MG63 (cell line): ENCODE data around the gene TM9SF1. TPM values are rescaled to one million over a fixed set of nuclear protein-coding genes. Genes with fewer than 3 reads are reported as not detected.

ENCODE experiments used
- DNase-seq: peaks from one replicate; pipeline ENCODE4 v3.0.0-alpha.2; 2020
- H3K27me3 ChIP-seq: fragments of 250-450 bp; sonication (Bioruptor Pico); 2 replicates; pipeline ENCODE4 v1.5.1; 2020; ENCODE audit warnings: mild to moderate bottlenecking, moderate library complexity
- H3K36me3 ChIP-seq: fragments of 250-450 bp; sonication (Bioruptor Pico); 2 replicates; pipeline ENCODE4 v1.5.1; 2020; ENCODE audit warnings: mild to moderate bottlenecking, moderate library complexity
- H3K4me3 ChIP-seq: fragments of 250-450 bp; sonication (Bioruptor Pico); 2 replicates; pipeline ENCODE4 v1.5.1; 2020; ENCODE audit warnings: mild to moderate bottlenecking, moderate library complexity
- H3K9me3 ChIP-seq: fragments of 250-450 bp; sonication (Bioruptor Pico); 2 replicates; pipeline ENCODE4 v1.5.1; 2020; ENCODE audit warnings: mild to moderate bottlenecking, moderate library complexity
- total RNA-seq: library from RNA; depleted of rRNA; stranded (reverse); fragments of >200 nt; shearing (Covaris generic); gene quantifications from 2 replicates; pipeline ENCODE4 v1.2.3, GENCODE V29; 2014; ENCODE audit warnings: low replicate concordance

The TM9SF1 gene
- total RNA-seq, 1 experiment from 2014 or later = 39.3 TPM

DNA sequence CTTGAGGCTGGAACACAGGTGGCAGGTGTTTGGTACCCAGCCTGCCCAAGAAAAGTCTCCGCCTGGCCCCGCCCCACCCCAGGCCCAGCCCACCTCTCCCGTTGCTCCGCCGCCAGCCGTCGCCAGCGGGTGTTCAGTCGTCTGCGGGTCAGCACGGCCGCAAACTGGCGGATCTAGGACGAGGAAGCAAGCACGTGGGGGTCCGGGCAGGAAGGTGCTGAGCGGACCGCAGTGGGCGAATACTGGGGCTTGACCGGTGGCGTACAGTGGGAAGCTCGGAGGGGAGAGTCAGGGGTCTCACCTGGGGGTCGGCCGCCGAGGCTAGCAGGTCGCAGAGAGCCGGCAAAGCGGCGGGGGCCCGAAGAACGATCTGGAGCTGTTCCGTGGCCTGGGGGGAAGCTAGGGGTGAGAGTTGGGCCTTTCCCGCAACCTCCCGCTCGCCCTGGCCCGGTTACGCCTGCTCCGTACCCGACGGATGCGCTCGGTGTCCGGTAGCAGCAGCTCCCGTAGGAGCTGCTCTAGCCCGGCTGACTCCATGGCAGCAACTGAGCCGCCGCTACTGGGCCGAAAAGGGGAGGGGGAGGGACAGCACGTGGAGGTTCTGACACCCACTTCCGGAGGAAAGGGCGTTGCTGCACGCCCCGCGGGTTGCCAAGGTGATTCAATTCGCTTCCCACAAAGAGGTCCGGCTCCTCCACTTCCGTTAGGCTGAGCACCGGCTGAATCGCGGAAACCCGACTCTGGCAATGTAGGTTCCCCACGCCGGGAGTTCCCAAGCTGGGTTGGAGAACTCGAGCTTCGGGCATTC, 6.8 kb downstream of the TM9SF1 start, which contains the start of gene IPO4:
IPO4 (minus strand) TSS at position 566 of the 808 bp plus-strand sequence; CDS start at position 537, 29 bp downstream.
- H3K9me3 ChIP-seq = no peaks in the 10 kb centered on the region
- peak; percentile 95 for DNase-seq
- H3K27me3 ChIP-seq = no peaks in the 10 kb centered on the region
- peak within 1 kb of the TSS; percentile 85 for H3K4me3 ChIP-seq
- peaks cover 35% of the 10 kb centered on the region for H3K36me3 ChIP-seq

DNA sequence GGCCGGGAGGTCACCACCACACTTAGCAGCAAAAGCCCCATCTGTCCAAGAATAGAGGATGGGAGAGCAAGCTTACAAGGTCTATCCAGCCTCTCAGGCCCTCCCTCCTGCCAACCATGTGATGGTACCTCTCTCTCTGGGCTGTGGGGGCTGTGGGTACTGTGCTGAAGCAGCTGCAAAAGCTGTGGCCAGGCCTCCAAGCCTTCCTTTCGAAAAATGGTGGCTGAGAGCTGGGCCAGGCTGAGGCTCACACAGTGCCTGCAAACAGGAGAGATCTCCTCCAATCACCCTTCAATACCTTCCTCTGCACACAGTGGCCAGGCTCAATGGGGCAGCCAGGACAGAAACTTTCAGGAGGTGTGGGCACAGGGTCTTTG, 7.7 kb downstream of the TM9SF1 start:
- Histone ChIP-seq H3K36me3 (peaks cover 35% of the 10 kb centered on the region), H3K27me3 (no peaks in the 10 kb centered on the region), H3K9me3 (no peaks in the 10 kb centered on the region), H3K4me3 (peak overlapping the region; percentile 85)
- DNase-seq = no peak

DNA sequence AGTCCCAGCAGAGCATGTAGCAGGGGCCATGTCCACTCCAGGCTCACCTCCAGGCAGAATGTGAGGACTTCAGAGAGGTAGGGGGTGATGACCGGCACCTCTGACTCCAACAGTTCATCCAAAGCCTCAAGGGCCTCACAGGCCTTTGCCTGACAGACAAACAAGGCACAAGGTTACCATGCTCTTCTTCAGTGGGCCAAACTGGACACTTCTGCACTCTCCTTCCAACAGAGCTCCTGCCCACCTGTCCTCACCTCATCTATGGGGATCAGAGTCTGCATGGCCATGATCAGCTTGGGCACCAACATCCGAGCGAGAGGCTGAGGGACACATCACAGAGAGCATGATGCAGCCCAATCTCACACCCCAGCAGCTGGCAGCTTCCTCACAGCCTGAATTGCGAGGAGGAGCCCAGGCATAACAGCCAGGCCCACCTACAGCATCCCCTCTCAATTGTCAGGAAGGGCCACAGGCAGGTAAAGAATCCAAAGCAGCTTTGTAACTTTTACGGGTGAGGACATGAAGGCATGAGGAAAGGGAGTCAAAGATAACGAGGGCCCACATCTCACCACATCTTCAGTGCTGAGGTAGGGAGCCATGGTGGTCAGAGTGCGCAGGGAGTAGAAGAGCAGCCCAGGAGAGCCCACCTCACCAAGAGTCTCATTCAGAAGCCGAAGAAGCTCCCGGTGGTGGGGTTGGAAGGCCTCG, 8.3 kb downstream of the TM9SF1 start:
- DNase-seq = no peak
- Histone ChIP-seq H3K36me3 (peaks cover 35% of the 10 kb centered on the region), H3K4me3 (peak overlapping the region; percentile 85), H3K27me3 (no peaks in the 10 kb centered on the region), H3K9me3 (no peaks in the 10 kb centered on the region)

DNA sequence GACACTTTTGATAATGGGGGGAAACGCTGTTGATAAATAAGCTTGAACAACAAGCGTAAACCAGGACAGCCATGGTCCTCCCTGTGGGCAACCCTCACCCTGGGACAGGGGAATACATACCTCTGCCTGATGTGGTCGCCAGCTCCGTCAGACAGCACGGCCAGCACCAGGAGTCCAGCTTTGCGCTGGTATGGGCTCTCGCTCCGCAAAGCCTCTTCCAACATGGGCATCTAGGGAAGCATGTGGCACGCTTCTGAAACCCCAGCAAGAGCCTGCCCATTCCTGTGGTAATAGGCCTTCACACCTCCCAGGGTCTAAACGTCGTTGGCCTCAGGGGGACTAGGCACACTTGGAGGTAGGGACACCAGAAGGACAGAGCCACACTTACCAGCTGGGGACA, 9.5 kb downstream of the TM9SF1 start:
- peaks cover 35% of the 10 kb centered on the region for H3K36me3 ChIP-seq
- H3K27me3 ChIP-seq = no peaks in the 10 kb centered on the region
- H3K4me3 ChIP-seq = no peak overlapping the region
- no peak for DNase-seq
- H3K9me3 ChIP-seq = no peaks in the 10 kb centered on the region

DNA sequence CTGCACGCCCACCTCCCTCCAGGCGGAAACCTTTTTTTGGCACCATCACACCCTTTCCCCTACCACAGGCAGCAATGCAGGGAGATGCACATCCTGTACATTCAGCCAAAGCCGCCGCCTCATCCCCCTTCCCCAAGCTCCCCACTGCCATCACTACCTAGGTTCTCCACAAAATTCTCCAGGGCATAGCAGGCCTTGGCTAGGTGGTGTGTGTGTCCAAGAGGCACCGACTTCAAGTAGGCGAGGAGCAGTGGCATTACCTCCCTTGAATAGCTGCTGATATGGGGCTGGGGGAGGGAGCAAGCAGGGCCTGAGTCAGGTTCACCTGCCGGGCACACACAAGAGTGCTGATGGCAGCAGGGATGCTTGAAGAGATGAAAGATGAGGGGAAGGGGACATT, 10.2 kb downstream of the TM9SF1 start:
- H3K36me3 ChIP-seq = peaks cover 38% of the 10 kb centered on the region
- no peak for DNase-seq
- H3K4me3 ChIP-seq = no peak overlapping the region
- no peaks in the 10 kb centered on the region for H3K9me3 ChIP-seq
- no peaks in the 10 kb centered on the region for H3K27me3 ChIP-seq

DNA sequence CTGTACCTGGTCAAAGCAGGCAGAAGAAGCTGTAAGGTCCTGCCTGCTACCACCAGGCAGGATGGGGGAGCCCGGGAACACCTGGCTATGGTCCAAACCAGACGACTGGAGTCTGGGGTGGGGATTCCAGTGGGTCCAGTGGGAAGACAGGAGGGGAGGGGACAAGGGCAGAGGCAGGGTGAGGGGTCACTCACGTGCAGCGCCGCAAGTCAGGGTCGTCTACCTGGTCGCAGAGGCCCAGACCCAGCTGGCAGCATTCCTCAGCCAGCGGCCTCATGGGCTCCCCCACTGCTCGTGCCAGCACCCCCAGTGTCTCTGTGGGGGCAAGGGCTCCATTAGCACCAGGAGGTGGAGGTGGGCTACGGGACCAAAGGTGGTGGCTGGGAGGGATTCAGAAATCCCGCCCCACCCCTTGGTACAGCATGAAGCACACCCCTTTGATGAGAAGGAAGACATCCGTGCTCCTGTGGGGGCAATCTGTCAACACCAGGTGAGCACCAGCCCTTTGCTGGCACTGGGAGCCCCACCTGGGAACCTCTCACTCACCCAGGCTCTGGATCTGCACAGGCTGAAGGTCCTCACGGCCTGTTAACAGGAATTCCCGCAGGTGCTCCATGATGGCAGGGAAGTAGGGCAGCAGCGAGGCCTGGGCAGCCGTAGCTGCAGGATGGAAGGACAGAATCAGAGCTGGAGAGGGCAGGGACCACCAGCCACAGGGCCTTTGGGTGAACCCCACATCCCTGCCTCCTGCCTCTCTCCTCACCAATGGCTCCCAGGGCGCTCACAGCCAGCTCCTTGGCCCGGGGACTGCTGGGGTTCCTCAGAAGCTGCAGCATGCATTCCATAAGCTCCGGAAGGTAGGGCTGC, 10.9 kb downstream of the TM9SF1 start:
- Histone ChIP-seq H3K4me3 (no peak overlapping the region), H3K9me3 (no peaks in the 10 kb centered on the region), H3K27me3 (no peaks in the 10 kb centered on the region), H3K36me3 (peaks cover 41% of the 10 kb centered on the region)
- no peak for DNase-seq

DNA sequence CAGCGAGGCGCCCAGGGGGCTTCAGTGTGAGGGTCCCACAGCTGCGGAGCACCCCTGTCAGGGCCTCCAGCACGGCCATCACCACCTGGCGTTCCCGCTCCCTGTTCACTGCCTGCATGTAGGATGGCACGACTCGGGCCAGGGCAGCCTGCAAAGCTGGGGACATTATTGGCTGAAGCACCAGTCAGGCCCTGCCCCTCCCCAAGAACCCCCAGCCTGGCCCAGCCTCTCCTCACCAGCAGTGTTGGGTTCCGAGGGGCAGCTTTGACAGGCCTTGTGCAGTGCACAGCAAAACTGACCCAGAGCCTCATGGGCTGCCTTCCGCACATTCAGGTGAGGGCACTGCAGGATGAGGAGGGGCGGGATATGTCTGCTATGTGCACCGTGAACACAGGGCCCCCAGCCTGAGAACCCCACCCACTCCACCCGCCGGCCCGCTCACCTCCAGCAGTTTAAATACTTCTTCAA, 12.2 kb downstream of the TM9SF1 start:
- no peaks in the 10 kb centered on the region for H3K9me3 ChIP-seq
- DNase-seq = no peak
- peaks cover 40% of the 10 kb centered on the region for H3K36me3 ChIP-seq
- H3K4me3 ChIP-seq = no peak overlapping the region
- no peaks in the 10 kb centered on the region for H3K27me3 ChIP-seq

DNA sequence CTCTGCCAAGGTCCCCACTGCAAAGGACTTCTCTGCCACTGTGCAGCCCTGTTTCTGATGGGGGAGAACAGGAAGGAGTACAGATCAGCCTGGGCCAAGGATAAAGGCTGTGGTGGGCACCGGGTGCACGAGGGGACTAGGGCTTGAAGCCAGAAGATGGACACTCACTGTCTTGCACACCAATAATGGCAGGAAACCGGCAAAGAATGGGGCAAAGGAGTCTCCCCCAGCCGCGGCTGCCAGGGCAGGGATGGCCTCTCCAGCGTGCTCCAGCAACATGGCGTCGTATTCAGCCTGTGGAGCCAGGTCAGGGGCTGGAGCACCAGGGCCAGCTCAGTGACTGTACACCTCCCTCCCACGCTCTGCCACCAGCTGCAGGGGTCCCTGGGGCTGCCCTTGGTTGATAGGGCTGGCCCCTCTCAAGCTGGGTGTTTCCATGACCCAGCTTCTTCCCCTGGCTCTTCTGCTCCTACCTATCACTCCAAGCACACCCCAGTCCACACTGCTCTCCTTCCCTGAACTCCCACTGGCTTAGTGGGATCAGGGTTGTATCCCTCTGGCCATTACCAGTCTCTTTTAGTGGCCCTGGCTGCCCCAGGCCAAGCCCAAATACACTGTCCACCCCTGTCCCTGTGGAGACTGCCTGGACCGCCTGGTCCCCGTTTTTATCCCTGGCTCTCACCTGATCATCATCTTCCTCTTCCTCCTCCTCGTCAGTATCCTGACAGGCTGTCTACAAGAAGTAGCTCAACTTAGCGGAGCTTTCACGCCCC, 12.9 kb downstream of the TM9SF1 start:
- no peak overlapping the region for H3K4me3 ChIP-seq
- no peaks in the 10 kb centered on the region for H3K9me3 ChIP-seq
- no peaks in the 10 kb centered on the region for H3K27me3 ChIP-seq
- DNase-seq = no peak
- peaks cover 35% of the 10 kb centered on the region for H3K36me3 ChIP-seq

DNA sequence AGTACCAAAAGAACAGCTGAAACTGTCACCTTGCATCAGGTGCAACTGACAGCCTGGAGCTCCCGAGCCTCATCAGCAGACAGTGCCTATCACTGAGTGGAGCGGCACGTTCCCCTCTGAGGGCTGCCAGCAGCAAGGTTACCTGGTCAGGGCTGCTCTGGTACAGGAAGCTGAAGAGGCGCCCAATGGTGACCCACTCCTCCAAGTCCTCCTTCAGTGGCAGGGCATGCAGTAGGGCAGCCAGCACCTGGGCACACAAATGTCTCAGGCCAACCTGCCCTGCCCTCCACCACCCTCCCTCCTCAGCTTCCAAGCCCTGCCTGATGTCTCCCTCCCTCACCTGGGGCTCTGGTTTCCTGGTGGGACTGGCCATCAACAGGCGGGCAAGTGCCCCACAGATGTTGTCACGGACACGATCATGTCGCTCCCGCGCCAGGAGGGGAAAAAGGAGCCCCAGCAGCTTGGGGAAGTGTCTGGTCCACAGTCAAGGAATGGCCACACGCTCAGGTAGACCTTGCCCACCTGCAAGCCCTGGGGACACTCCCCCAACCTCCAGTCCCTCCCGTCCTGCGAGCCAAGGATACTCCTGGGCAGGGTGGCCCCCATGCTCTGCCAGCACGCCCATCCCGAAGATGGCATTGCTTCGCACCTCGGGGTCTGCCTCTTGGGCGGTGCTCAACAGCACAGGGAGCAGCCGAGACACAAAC, 13.7 kb downstream of the TM9SF1 start:
- Histone ChIP-seq H3K27me3 (no peaks in the 10 kb centered on the region), H3K36me3 (peaks cover 29% of the 10 kb centered on the region), H3K4me3 (no peak overlapping the region), H3K9me3 (no peaks in the 10 kb centered on the region)
- no peak for DNase-seq

DNA sequence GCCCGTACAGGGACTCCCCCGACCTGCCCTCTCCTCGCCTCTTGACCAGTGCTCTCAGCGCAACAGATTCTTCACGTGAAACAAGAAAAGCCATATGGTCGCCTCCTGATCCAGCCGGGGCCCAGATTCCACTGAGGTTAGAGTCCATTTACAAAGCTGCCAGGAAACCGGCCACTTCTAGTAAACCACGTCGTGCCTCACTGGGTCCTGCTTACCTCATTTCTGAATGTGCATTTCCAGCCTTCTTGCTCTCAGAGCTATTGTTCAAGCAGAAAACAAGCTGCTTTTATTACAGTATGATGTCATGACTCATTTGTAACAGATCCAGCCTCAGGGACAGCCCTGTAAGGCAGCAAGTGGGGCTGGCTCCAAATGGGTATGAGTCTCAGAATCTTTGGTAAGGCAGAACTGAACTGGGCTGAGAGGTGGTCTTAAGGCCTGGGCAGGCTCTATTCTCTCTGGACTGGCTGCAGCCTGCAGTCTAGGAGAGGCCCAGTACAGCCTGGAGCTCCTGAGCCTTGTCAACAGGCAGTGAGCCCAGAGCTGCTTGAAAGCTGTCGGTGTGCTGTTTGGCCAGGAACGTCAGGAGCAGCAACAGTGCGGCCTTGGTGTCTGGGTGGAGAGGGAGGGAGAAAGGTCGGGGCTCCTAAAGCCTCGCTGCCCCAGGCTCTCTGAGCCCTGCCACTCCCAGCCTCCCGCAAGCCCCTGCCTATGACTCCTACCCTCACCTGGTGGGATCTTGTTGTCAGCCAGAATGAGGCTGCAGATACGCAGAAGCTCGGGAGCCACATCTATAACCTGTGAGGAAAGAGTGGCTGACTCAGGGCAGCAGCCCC, 15.1 kb downstream of the TM9SF1 start:
- Histone ChIP-seq H3K9me3 (no peaks in the 10 kb centered on the region), H3K4me3 (no peak overlapping the region), H3K36me3 (peaks cover 18% of the 10 kb centered on the region), H3K27me3 (no peaks in the 10 kb centered on the region)
- peak; percentile 21 for DNase-seq

DNA sequence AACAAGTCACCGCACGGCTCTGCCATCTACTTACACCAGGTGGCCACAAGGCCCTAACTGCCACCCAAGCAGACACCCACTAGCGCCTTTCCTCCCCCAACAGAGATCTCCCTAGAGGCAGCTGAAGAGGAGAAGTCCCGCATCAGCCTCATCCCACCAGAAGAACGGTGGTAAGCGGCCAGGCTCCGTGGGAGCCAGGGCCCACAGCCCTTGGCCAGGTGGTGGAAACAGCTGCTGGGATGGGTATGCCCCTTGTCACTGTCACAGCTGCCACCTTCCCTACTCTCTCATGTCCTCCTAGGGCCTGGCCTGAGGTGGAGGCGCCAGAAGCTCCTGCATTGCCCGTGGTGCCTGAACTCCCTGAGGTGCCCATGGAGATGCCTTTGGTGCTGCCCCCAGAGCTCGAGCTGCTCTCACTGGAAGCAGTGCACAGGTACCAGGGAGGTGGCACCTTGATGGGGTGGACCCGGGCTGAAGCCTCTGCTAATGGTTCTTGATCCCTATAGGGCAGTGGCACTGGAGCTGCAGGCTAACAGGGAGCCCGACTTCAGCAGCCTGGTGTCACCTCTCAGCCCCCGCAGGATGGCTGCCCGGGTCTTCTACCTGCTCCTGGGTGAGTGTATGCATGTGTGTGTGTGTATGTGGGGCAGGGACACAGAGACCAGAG, 15.8 kb downstream of the TM9SF1 start:
- Histone ChIP-seq H3K4me3 (no peak overlapping the region), H3K36me3 (peaks cover 12% of the 10 kb centered on the region), H3K27me3 (no peaks in the 10 kb centered on the region), H3K9me3 (no peaks in the 10 kb centered on the region)
- no peak for DNase-seq

DNA sequence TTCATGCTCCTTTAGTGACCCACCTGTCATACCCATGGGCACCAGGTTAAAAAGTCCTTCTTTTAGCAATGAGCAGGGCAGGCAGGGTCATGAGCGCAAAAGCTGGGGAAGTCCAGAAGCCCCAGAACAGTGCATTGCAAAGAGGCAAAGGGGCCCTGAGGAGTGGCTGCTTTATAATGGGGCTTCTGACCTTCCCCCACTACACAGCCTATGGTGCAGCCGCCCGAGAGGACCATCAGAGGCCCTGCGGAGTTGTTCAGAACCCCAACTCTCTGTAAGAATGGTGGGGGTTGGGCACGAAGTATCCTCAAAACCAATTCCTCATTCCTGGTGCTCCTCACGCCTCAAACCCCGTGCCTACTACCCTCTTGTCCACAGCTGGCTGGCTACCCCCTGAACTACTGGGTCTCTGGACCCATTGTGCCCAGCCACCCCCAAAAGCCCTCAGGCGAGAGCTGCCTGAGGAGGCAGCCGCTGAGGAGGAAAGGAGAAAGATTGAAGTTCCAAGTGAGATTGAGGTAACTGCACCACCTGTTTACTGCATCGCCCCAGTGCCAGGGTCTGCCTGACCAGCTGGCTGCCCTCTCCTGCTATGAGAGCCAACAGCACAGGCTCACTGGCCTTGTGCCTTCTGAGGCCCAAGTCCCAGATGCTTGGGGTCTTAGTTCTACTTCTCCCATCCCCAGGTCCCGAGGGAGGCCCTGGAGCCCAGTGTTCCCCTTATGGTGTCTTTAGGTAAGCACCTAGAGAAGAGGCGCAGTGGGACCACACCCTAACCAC, 16.7 kb downstream of the TM9SF1 start:
- Histone ChIP-seq H3K9me3 (no peaks in the 10 kb centered on the region), H3K36me3 (peaks cover 9% of the 10 kb centered on the region), H3K4me3 (no peak overlapping the region), H3K27me3 (no peaks in the 10 kb centered on the region)
- DNase-seq = no peak

DNA sequence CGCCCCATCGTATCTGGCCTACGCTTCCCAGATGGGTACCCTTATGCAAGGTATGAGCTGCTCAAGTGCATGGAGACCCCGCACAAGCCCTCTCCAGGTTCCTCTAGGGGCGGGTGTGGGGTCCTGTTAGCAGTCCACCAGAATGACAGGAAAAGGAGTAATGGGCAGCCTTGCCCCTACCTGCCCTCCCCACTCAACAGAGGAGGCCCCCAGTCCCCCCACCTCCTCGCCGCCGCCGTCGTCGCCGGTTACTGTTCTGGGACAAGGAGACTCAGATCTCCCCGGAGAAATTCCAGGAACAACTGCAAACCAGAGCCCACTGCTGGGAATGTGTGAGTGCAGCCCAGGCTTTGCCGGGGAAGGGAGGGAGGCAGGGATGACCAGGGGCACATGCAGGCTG, 17.4 kb downstream of the TM9SF1 start:
- H3K36me3 ChIP-seq = peaks cover 9% of the 10 kb centered on the region
- H3K4me3 ChIP-seq = no peak overlapping the region
- DNase-seq = no peak
- no peaks in the 10 kb centered on the region for H3K27me3 ChIP-seq
- no peaks in the 10 kb centered on the region for H3K9me3 ChIP-seq
